Parathyroid adenoma (tissue), 2 donors: Measurements from ENCODE around the gene SIN3A.

Source experiments
- H2AFZ ChIP-seq: fragments of 300-600 bp; sonication (generic); one replicate; pipeline ENCODE4 v1.7.0; 2017; ENCODE audit warnings: antibody characterized with exemption, mild to moderate bottlenecking
- H3K27ac ChIP-seq: fragments of 300-600 bp; sonication (generic); one replicate; pipeline ENCODE4 v1.7.0; 2017
- H3K27me3 ChIP-seq: fragments of 300-600 bp; sonication (generic); one replicate; pipeline ENCODE4 v1.7.0; 2017; ENCODE audit warnings: low read length; ENCODE audit not compliant: control insufficient read depth, insufficient read depth
- H3K36me3 ChIP-seq: fragments of 300-600 bp; sonication (generic); one replicate; pipeline ENCODE4 v1.7.0; 2017; ENCODE audit warnings: low read length; ENCODE audit not compliant: control insufficient read depth, insufficient read depth
- H3K4me1 ChIP-seq: fragments of 300-600 bp; sonication (generic); one replicate; pipeline ENCODE4 v1.7.0; 2017; ENCODE audit warnings: control low read depth
- H3K4me2 ChIP-seq: fragments of 300-600 bp; sonication (generic); one replicate; pipeline ENCODE4 v1.7.0; 2017; ENCODE audit warnings: low read length
- H3K4me3 ChIP-seq: fragments of 300-600 bp; sonication (generic); one replicate; pipeline ENCODE4 v1.7.0; 2017; ENCODE audit warnings: low read depth, low read length
- H3K79me2 ChIP-seq: fragments of 300-600 bp; sonication (generic); one replicate; pipeline ENCODE4 v1.7.0; 2017; ENCODE audit warnings: control low read depth
- H3K9ac ChIP-seq: fragments of 300-600 bp; sonication (generic); one replicate; pipeline ENCODE4 v1.7.0; 2017; ENCODE audit warnings: mild to moderate bottlenecking
- H3K9me3 ChIP-seq: fragments of 300-600 bp; sonication (generic); one replicate; pipeline ENCODE4 v1.7.0; 2017; ENCODE audit warnings: low read length; ENCODE audit not compliant: control insufficient read depth
- CTCF ChIP-seq: fragments of 300-600 bp; sonication (generic); IDR thresholded peaks from one replicate; pipeline ENCODE4 v1.7.0; 2017; ENCODE audit warnings: antibody characterized with exemption, mild to moderate bottlenecking
- donor health status: primary hyperparathyroidism.

SIN3A gene

GRCh38 chr15:75380773-75381172 lies 70.7 kb downstream of the SIN3A start:
- H3K27ac ChIP-seq, result no peak overlapping the region
- no peak overlapping the region for H3K4me3 ChIP-seq
- H3K9ac ChIP-seq, result no peak overlapping the region
- H3K36me3 ChIP-seq, result no peaks in the 10 kb centered on the region
- H3K4me1 ChIP-seq, result no peaks in the 10 kb centered on the region
- no peaks in the 10 kb centered on the region for H3K9me3 ChIP-seq
- H2AFZ ChIP-seq, result no peak overlapping the region
- TF ChIP-seq CTCF, result no peak
- H3K4me2 ChIP-seq, result no peak overlapping the region
- no peaks in the 10 kb centered on the region for H3K79me2 ChIP-seq
- H3K27me3 ChIP-seq, result no peaks in the 10 kb centered on the region

GRCh38 chr15:75371901-75372688 lies 79.4 kb downstream of the SIN3A start:
- Histone ChIP-seq H3K4me1 (peaks cover 4% of the 10 kb centered on the region), H3K27me3 (no peaks in the 10 kb centered on the region), H3K9ac (no peak overlapping the region), H3K79me2 (no peaks in the 10 kb centered on the region), H3K4me2 (no peak overlapping the region), H3K4me3 (no peak overlapping the region), H3K27ac (no peak overlapping the region), H3K36me3 (no peaks in the 10 kb centered on the region), H3K9me3 (no peaks in the 10 kb centered on the region), H2AFZ (no peak overlapping the region)
- TF ChIP-seq CTCF, result no peak

GRCh38 chr15:75371486-75371885 lies 80.0 kb downstream of the SIN3A start:
- Histone ChIP-seq H3K27ac (no peak overlapping the region), H3K4me3 (no peak overlapping the region), H3K4me2 (no peak overlapping the region), H3K9ac (no peak overlapping the region), H3K9me3 (no peaks in the 10 kb centered on the region), H3K4me1 (peaks cover 4% of the 10 kb centered on the region), H3K36me3 (no peaks in the 10 kb centered on the region), H3K27me3 (no peaks in the 10 kb centered on the region), H3K79me2 (no peaks in the 10 kb centered on the region), H2AFZ (no peak overlapping the region)
- no peak for TF ChIP-seq CTCF

GRCh38 chr15:75369897-75370581 lies 81.5 kb downstream of the SIN3A start:
- no peak overlapping the region for H3K27ac ChIP-seq
- H3K79me2 ChIP-seq, result no peaks in the 10 kb centered on the region
- no peak overlapping the region for H3K9ac ChIP-seq

More at GRCh38 chr15:75369897-75370581, 81.5 kb downstream of the SIN3A start:
- no peaks in the 10 kb centered on the region for H3K27me3 ChIP-seq
- H2AFZ ChIP-seq, result no peak overlapping the region
- TF ChIP-seq CTCF, result no peak
- no peaks in the 10 kb centered on the region for H3K36me3 ChIP-seq
- peak overlapping the region; percentile 93 for H3K4me3 ChIP-seq
- H3K9me3 ChIP-seq, result no peaks in the 10 kb centered on the region
- H3K4me1 ChIP-seq, result peaks cover 4% of the 10 kb centered on the region
- H3K4me2 ChIP-seq, result no peak overlapping the region
